ENCODE measurements around the gene ROR2. TPM values are rescaled to one million over a fixed set of nuclear protein-coding genes. Genes with fewer than 3 reads are reported as not detected.

The ROR2 gene
- total and polyA plus RNA-seq, 2 of the 13 experiments (the other 11 are each of a cell fraction or from before 2014, with no cell fraction given) = not detected

- TF ChIP-seq LBX2 (CRISPR knock-in tag; IDR thresholded peaks at IDR 0.05; ENCODE audit: borderline replicate concordance) (no peak), ZNF225 (CRISPR knock-in tag; IDR thresholded peaks at IDR 0.05) (no peak), NCOA2 (CRISPR knock-in tag; IDR thresholded peaks at IDR 0.05) (no peak), ZNF770 (CRISPR knock-in tag; IDR thresholded peaks at IDR 0.05) (no peak), ZNF749 (CRISPR knock-in tag; IDR thresholded peaks at IDR 0.05; ENCODE audit: borderline replicate concordance) (no peak), PITX1 (CRISPR knock-in tag; IDR thresholded peaks at IDR 0.05) (no peak), NR1H2 (CRISPR knock-in tag; IDR thresholded peaks at IDR 0.05; ENCODE audit: borderline replicate concordance, low read depth) (no peak), ZKSCAN1 (IDR thresholded peaks at IDR 0.05; ENCODE audit: low read length) (no peak)
Measured at GRCh38 chr9:91855196-91855595, 94.8 kb downstream of the ROR2 start (continued).

- Histone ChIP-seq H3K36me3 (replicated peaks in 1 of 2; ENCODE audit: control insufficient read depth in 1 of 2, insufficient read depth in 2 of 2, low read length in 2 of 2) (no peaks in the 10 kb centered on the region), H4K20me1 (ENCODE audit: insufficient read depth, low read length) (no peaks in the 10 kb centered on the region), H3K27me3 (ENCODE audit: control insufficient read depth in 1 of 2, insufficient read depth in 2 of 2, low read length in 2 of 2) (peaks cover 0 to 44% of the 10 kb centered on the region in 2 experiments; a peak in 4 of 5 replicates), H3K4me1 (ENCODE audit: insufficient read depth, low read length) (no peaks in the 10 kb centered on the region), H3K79me2 (ENCODE audit: insufficient read depth, low read length) (no peaks in the 10 kb centered on the region), H2AFZ (ENCODE audit: low read length) (no peak overlapping the region), H3K4me3 (replicated peaks in 1 of 3; ENCODE audit: insufficient read depth in 1 of 3, low read depth in 2 of 3, low read length in 3 of 3) (no peak overlapping the region), H3K27ac (ENCODE audit: extremely low read length, insufficient read depth, low read length) (no peak overlapping the region), H3K9ac (ENCODE audit: insufficient read depth, low read depth, low read length) (no peak overlapping the region), H3K4me2 (ENCODE audit: low read depth, low read length) (no peak overlapping the region), H3K9me3 (ENCODE audit: low read length) (no peaks in the 10 kb centered on the region)
- BruUV-seq (replicated peaks) = no TSS peak
- POLR2A ChIA-PET = no interaction called here
- DNase-seq (ENCODE audit: low spot score) (no peak), ATAC-seq (no peak), FAIRE-seq (no peak)
- CTCF ChIA-PET (ENCODE audit: low intra/inter-chr PET ratio, low total read pairs) = no interaction called here
- WGBS (ENCODE audit: low lambda C conversion rate) = 42% methylated on average over 15 of the region's 18 CpGs
- intact Hi-C loops (cut with micrococcal nuclease; ENCODE audit: unreplicated experiment) (no loop called here), in situ Hi-C loops (cut with HindIII; ENCODE audit: extremely low pct_ligation_motif_present, low pct_unique_long_range_greater_than_20kb) (no loop called here)
- no peak for TF ChIP-seq ZNF335 (CRISPR knock-in tag; IDR thresholded peaks at IDR 0.05)
- TF ChIP-seq POGK (CRISPR knock-in tag; conservative IDR thresholded peaks at IDR 0.05) = no peak
- TF ChIP-seq ZNF460 (CRISPR knock-in tag; IDR thresholded peaks at IDR 0.05; ENCODE audit: borderline replicate concordance) = no peak
- TF ChIP-seq GTF2F1 (IDR thresholded peaks at IDR 0.05; ENCODE audit: low read length) = no peak
- no peak for TF ChIP-seq ZNF292 (CRISPR knock-in tag; IDR thresholded peaks at IDR 0.05; ENCODE audit: borderline replicate concordance, low read depth)
- TF ChIP-seq KLF9 (CRISPR knock-in tag; IDR thresholded peaks at IDR 0.05; ENCODE audit: low read depth) = no peak
- TF ChIP-seq IRX3 (CRISPR knock-in tag; IDR thresholded peaks at IDR 0.05; ENCODE audit: borderline replicate concordance, low read depth) = no peak
- no peak for TF ChIP-seq MEIS1 (CRISPR knock-in tag; IDR thresholded peaks at IDR 0.05; ENCODE audit: borderline replicate concordance)
- TF ChIP-seq ATAD3A (CRISPR knock-in tag; IDR thresholded peaks at IDR 0.05) = no peak
Measured at GRCh38 chr9:91852801-91853347, 97.2 kb downstream of the ROR2 start.
